Measurements from ENCODE around the gene IL17RC. TPM values are rescaled to one million over a fixed set of nuclear protein-coding genes. Genes with fewer than 3 reads are reported as not detected.
A peak's percentile ranks its signal among the peaks of the same experiment; 100 is the strongest.

The IL17RC gene
- total RNA-seq, 3 donors from 2014 or later (not counting 1 experiment from before 2014, with no cell fraction given) = 0.77 to 1.5 (median 1.2) TPM

DNA sequence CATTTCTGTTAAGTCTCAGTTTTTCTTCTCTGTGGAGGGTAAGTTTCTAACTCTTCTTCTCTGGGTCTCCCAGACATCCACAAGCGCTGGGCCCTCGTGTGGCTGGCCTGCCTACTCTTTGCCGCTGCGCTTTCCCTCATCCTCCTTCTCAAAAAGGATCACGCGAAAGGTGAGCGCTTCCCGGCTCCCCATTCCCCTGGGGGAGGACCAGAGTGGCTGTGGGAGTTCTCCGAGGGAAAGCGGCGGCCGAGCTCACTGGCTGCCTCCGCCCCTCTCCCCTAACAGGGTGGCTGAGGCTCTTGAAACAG lies 15.6 kb downstream of the IL17RC start:
- no peaks in the 10 kb centered on the region for H3K9me3 ChIP-seq (ENCODE audit: control insufficient read depth, insufficient read depth, low read length)
- H3K27me3 Mint-ChIP-seq (ENCODE audit: low read depth in 2 of 2) = no peaks in the 10 kb centered on the region
- H3K9me3 Mint-ChIP-seq = no peaks in the 10 kb centered on the region
- no peaks in the 10 kb centered on the region for H3K27me3 ChIP-seq (ENCODE audit: control insufficient read depth, insufficient read depth, low read length)
- peak overlapping the region; percentile 78 for H3K4me3 ChIP-seq (ENCODE audit: low read length)
- WGBS (ENCODE audit: insufficient coverage) = 1% methylated on average over 12 of the region's 13 CpGs
- H3K36me3 Mint-ChIP-seq = no peaks in the 10 kb centered on the region
- H3K36me3 ChIP-seq (ENCODE audit: control insufficient read depth, insufficient read depth, low read length) = peaks cover 10% of the 10 kb centered on the region
- H3K27ac Mint-ChIP-seq = peak overlapping the region; percentile 97 to 99
- peak overlapping the region; percentile 98 for H3K4me3 Mint-ChIP-seq
- intact Hi-C loops (cut with micrococcal nuclease) = loop anchor here (2.0 to 5.0 kb wide), 6 partner anchors 42 to 292 kb away; partner anchors contain the start of genes BRK1, EMC3, FANCD2 and JAGN1
- H3K4me1 Mint-ChIP-seq = peaks cover 44 to 50% of the 10 kb centered on the region in 2 donors
- peaks cover 29% of the 10 kb centered on the region for H3K4me1 ChIP-seq (ENCODE audit: control insufficient read depth, insufficient read depth, low read length)
- ATAC-seq = no peak
- TF ChIP-seq, protein P1, sequence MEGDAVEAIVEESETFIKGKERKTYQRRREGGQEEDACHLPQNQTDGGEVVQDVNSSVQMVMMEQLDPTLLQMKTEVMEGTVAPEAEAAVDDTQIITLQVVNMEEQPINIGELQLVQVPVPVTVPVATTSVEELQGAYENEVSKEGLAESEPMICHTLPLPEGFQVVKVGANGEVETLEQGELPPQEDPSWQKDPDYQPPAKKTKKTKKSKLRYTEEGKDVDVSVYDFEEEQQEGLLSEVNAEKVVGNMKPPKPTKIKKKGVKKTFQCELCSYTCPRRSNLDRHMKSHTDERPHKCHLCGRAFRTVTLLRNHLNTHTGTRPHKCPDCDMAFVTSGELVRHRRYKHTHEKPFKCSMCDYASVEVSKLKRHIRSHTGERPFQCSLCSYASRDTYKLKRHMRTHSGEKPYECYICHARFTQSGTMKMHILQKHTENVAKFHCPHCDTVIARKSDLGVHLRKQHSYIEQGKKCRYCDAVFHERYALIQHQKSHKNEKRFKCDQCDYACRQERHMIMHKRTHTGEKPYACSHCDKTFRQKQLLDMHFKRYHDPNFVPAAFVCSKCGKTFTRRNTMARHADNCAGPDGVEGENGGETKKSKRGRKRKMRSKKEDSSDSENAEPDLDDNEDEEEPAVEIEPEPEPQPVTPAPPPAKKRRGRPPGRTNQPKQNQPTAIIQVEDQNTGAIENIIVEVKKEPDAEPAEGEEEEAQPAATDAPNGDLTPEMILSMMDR (IDR thresholded peaks at IDR 0.05) = no peak
- DNase-seq = no peak
- peak overlapping the region; percentile 93 for H3K27ac ChIP-seq (ENCODE audit: low read length)

DNA sequence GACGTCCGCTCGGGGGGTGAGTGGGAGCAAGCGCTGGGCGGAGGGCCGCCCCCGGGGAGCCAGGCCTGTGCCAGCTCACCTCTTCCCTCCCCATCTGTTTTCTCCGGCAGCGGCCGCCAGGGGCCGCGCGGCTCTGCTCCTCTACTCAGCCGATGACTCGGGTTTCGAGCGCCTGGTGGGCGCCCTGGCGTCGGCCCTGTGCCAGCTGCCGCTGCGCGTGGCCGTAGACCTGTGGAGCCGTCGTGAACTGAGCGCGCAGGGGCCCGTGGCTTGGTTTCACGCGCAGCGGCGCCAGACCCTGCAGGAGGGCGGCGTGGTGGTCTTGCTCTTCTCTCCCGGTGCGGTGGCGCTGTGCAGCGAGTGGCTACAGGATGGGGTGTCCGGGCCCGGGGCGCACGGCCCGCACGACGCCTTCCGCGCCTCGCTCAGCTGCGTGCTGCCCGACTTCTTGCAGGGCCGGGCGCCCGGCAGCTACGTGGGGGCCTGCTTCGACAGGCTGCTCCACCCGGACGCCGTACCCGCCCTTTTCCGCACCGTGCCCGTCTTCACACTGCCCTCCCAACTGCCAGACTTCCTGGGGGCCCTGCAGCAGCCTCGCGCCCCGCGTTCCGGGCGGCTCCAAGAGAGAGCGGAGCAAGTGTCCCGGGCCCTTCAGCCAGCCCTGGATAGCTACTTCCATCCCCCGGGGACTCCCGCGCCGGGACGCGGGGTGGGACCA lies 16.1 kb downstream of the IL17RC start:
- Mint-ChIP-seq H3K9me3 (no peaks in the 10 kb centered on the region), H3K36me3 (no peaks in the 10 kb centered on the region), H3K4me3 (peak overlapping the region; percentile 98), H3K4me1 (peaks cover 44 to 50% of the 10 kb centered on the region in 2 donors), H3K27me3 (ENCODE audit: low read depth in 2 of 2) (no peaks in the 10 kb centered on the region), H3K27ac (peak overlapping the region; percentile 97 to 99)
- ATAC-seq = peak; percentile 68 to 80 (median 70)
- Histone ChIP-seq H3K36me3 (ENCODE audit: control insufficient read depth, insufficient read depth, low read length) (peaks cover 14% of the 10 kb centered on the region), H3K4me1 (ENCODE audit: control insufficient read depth, insufficient read depth, low read length) (peaks cover 29% of the 10 kb centered on the region), H3K4me3 (ENCODE audit: low read length) (peak overlapping the region; percentile 78), H3K9me3 (ENCODE audit: control insufficient read depth, insufficient read depth, low read length) (no peaks in the 10 kb centered on the region), H3K27me3 (ENCODE audit: control insufficient read depth, insufficient read depth, low read length) (no peaks in the 10 kb centered on the region), H3K27ac (ENCODE audit: low read length) (peak overlapping the region; percentile 93)
- intact Hi-C loops (cut with micrococcal nuclease) = loop anchor here (2.0 to 5.0 kb wide), 6 partner anchors 42 to 292 kb away; partner anchors contain the start of genes BRK1, EMC3, FANCD2 and JAGN1
- peak; percentile 82 to 93 for DNase-seq
- TF ChIP-seq, protein P1 (IDR thresholded peaks at IDR 0.05) = peak; percentile 82
- WGBS (ENCODE audit: insufficient coverage) = 0% methylated on average over 77 of the region's 77 CpGs

DNA sequence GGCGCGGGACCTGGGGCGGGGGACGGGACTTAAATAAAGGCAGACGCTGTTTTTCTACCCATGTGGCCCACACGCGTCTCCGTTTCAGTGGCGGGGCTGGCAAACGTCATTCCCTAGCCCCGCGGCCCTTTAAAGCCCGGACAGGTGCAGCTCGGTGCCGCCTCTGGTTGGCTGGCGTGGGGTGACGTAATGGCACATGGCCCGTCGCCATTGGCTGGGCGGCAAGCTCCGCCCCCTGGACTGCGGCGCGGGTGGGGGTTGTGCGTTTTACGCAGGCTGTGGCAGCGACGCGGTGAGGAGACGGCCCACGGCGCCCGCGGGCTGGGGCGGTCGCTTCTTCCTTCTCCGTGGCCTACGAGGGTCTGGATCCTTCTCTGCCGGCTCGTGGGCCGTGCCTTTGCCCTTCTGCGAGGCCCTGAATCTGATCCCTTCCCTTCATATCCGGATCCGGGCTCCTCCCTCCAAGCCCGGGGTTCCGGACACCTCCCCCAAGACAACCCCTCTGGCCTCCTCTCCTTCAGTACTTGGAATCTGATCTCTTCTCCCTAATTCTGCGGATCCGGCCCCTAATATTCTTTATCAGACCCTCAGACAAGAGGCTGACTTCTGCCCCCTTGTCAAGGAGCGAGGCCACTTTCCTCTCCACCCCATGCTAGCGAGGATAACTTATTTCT lies 16.8 kb downstream of the IL17RC start, which contains the start of gene CRELD1:
TSS of gene CRELD1 (plus strand) at position 274 of the 674 bp plus-strand sequence. CDS start 605 bp downstream, outside the sequence.
- H3K36me3 Mint-ChIP-seq = no peaks in the 10 kb centered on the region
- intact Hi-C loops (cut with micrococcal nuclease) = loop anchor here (2.0 to 5.0 kb wide), 6 partner anchors 43 to 291 kb away; partner anchors contain the start of genes BRK1, EMC3, FANCD2 and JAGN1

More for the DNA sequence above, 16.8 kb downstream of the IL17RC start, which contains the start of gene CRELD1:
- peaks cover 44 to 50% of the 10 kb centered on the region in 2 donors for H3K4me1 Mint-ChIP-seq
- TF ChIP-seq, protein P1 (IDR thresholded peaks at IDR 0.05) = no peak
- ATAC-seq = peak; percentile 82 to 92 (median 83)
- Histone ChIP-seq H3K4me1 (ENCODE audit: control insufficient read depth, insufficient read depth, low read length) (peaks cover 29% of the 10 kb centered on the region), H3K9me3 (ENCODE audit: control insufficient read depth, insufficient read depth, low read length) (no peaks in the 10 kb centered on the region), H3K36me3 (ENCODE audit: control insufficient read depth, insufficient read depth, low read length) (peaks cover 16% of the 10 kb centered on the region), H3K27me3 (ENCODE audit: control insufficient read depth, insufficient read depth, low read length) (no peaks in the 10 kb centered on the region), H3K27ac (ENCODE audit: low read length) (peak within 1 kb of the TSS; percentile 93), H3K4me3 (ENCODE audit: low read length) (peak within 1 kb of the TSS; percentile 78)
- under 1% methylated on average over 50 of the region's 50 CpGs for WGBS (ENCODE audit: insufficient coverage)
- peak within 1 kb of the TSS; percentile 98 for H3K4me3 Mint-ChIP-seq
- H3K9me3 Mint-ChIP-seq = no peaks in the 10 kb centered on the region
- DNase-seq = peak; percentile 98 to 99
- peak within 1 kb of the TSS; percentile 97 to 99 for H3K27ac Mint-ChIP-seq
- H3K27me3 Mint-ChIP-seq (ENCODE audit: low read depth in 2 of 2) = no peaks in the 10 kb centered on the region

Measured in natural killer cell (primary cell).